GM12864 (cell line): ENCODE results near the gene CLDN19.
A peak's percentile ranks its signal among the peaks of the same experiment; 100 is the strongest.

Experiments used
- DNase-seq: peaks from one replicate; pipeline ENCODE4 v3.0.0-alpha.2; 2011; ENCODE audit warnings: low read depth
- H3K4me3 ChIP-seq: 2 replicates; pipeline ENCODE4 v1.5.1; 2011; ENCODE audit warnings: mild to moderate bottlenecking, low read depth, low read length, control low read depth
- TF ChIP-seq, protein P1 (sequence below): IDR thresholded peaks from 2 replicates; pipeline ENCODE4 v1.5.1; 2011; ENCODE audit warnings: low read depth, mild to moderate bottlenecking, moderate library complexity, low read length, control low read depth, inconsistent platforms; ENCODE audit errors: missing control alignments

CLDN19 gene

DNA sequence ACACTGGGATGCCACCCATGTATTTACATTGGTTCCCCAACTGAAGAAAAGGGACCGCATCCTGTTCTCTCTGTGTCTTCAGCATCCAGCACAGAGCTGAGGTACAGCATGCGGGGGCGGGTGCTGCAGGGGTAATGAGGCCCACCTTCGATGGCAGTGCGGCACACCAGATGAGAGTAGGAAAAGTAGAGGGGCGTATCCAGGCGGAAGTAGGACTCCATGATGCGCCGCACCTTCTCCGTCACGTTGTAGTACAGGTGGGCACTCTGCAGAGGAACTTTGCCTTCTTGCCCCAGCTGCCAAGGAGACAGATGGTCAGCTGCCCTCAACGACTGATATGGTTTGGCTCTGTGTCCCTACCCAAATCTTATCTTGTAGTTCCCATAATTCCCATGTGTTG is 10.0 kb upstream of the CLDN19 start:
- no peak for DNase-seq
- TF ChIP-seq, protein P1, sequence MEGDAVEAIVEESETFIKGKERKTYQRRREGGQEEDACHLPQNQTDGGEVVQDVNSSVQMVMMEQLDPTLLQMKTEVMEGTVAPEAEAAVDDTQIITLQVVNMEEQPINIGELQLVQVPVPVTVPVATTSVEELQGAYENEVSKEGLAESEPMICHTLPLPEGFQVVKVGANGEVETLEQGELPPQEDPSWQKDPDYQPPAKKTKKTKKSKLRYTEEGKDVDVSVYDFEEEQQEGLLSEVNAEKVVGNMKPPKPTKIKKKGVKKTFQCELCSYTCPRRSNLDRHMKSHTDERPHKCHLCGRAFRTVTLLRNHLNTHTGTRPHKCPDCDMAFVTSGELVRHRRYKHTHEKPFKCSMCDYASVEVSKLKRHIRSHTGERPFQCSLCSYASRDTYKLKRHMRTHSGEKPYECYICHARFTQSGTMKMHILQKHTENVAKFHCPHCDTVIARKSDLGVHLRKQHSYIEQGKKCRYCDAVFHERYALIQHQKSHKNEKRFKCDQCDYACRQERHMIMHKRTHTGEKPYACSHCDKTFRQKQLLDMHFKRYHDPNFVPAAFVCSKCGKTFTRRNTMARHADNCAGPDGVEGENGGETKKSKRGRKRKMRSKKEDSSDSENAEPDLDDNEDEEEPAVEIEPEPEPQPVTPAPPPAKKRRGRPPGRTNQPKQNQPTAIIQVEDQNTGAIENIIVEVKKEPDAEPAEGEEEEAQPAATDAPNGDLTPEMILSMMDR, result no peak

DNA sequence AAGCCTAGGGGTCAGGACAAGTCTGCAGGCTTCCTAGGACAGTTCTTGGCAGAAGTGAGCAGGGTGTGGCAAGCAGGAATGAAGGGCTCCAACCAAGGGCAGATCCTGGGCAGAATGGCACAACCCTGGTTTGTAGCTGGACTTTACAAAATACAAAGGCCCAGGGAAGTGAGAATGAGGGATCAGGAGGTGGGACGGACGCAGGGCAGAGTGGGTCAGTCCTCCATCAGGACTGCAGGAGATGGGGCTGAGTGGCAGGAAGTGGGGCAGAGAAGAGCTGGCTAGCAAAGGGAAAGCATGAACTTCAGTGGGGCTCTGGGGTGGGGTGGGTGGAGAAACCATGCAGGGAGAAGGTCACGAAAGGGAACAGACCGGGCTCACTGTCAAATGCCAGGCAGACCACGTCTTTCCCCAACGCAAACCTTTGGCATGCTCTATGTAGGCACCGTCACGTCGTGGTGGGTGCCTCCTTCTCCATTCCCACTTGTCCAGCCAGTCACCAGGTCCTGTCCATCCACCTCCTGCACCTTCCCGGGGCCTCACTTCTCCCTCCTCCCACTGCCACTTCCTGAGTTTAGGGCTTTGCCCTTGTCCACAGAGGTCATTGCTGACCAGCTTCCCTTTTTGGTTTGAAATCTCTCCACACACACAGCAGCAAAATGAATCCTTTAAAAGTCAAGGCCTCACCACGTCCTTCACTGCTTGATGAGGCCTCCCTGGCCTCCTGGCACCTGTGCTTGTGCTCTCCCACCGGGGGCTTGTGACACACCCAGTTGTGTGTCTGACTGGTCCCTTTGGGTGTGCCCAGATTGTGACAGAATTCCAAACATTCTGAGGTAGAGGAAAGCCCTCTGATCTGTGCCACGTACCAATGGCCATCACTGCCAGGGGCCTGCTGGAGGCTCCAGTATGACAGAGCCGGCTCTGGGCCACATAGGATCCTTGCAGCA is 8.7 kb upstream of the CLDN19 start:
- no peak for DNase-seq
- H3K4me3 ChIP-seq, result no peak overlapping the region
- TF ChIP-seq, protein P1, result no peak

More for the DNA sequence above, 10.0 kb upstream of the CLDN19 start:
- no peak overlapping the region for H3K4me3 ChIP-seq

DNA sequence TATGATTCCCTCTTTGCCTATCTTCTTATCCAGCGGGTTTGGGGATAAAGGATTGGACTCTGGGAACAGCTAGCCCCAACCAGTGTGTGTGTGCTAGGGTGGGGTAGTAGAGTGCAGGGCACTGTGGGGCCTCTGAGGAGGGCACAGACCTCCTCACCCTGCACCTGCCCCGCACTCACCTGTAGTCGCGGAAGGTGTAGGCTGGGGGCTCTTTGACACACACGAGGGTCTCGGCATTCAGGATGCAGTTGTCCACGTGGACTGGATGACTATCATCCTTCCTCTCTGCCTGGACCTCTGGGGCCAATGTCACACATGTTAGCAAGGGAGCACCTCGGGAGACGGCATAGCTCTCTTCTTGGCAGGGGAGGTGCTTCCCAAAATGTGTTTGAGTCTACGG is 8.0 kb upstream of the CLDN19 start:
- H3K4me3 ChIP-seq, result no peak overlapping the region
- no peak for DNase-seq
- TF ChIP-seq, protein P1, result no peak

DNA sequence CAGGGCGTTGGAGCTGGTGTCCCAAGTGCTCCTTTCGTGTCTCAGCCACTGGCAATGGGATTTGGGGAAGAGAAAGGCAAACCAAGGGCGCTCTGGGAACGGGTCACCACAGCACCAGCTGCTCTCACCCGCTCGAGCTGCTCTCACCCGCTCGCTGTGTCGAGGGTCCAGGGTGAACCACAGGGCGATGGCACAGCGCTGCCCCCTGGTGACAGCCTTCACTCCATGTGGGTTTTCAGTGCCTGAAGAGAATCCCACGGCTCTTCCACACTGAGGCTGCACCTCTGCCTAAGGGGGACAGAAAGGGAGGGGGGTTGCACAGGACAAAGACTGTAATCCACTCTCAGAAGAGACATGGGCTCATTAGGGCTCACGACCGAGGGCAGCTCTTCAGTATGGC is 7.1 kb upstream of the CLDN19 start:
- no peak for DNase-seq
- TF ChIP-seq, protein P1, result peak; percentile 67
- H3K4me3 ChIP-seq, result no peak overlapping the region

- TF ChIP-seq, protein P1, result no peak
- DNase-seq, result no peak
- H3K4me3 ChIP-seq, result no peak overlapping the region
These were observed 6.5 kb upstream of the CLDN19 start for GRCh38 chr1:42746436-42747105.

- H3K4me3 ChIP-seq, result no peak overlapping the region
- TF ChIP-seq, protein P1, result no peak
- no peak for DNase-seq
These were observed 5.8 kb upstream of the CLDN19 start for GRCh38 chr1:42745851-42746250.
